ENCODE data around the gene RAD51B.
"Not testable (repeated sequence)": the region's sequence is repeated elsewhere in the genome, so short reads cannot be mapped to it uniquely, and the experiment has no call there.

The RAD51B gene

GRCh38 chr14:68253160-68253780 lies 433.7 kb downstream of the RAD51B start:
- no peak for DNase-seq (ENCODE audit: low read depth)

GRCh38 chr14:68253878-68254528 lies 434.4 kb downstream of the RAD51B start:
- DNase-seq (ENCODE audit: low read depth): no peak

- DNase-seq (ENCODE audit: low read depth): no peak
These were observed 435.3 kb downstream of the RAD51B start for GRCh38 chr14:68254669-68255527.

- DNase-seq (ENCODE audit: low read depth): no peak
These were observed 436.2 kb downstream of the RAD51B start for GRCh38 chr14:68255693-68256178.

- DNase-seq (ENCODE audit: low read depth): no peak
These were observed 438.4 kb downstream of the RAD51B start for GRCh38 chr14:68257969-68258368.

GRCh38 chr14:68258995-68259394 lies 439.4 kb downstream of the RAD51B start:
- not testable (repeated sequence) for DNase-seq (ENCODE audit: low read depth)

- no peak for DNase-seq (ENCODE audit: low read depth)
These were observed 440.5 kb downstream of the RAD51B start for GRCh38 chr14:68260121-68260520.

- no peak for DNase-seq (ENCODE audit: low read depth)
These were observed 441.7 kb downstream of the RAD51B start for GRCh38 chr14:68261092-68261842.

- DNase-seq (ENCODE audit: low read depth): no peak
These were observed 443.0 kb downstream of the RAD51B start for GRCh38 chr14:68262567-68262966.

- no peak for DNase-seq (ENCODE audit: low read depth)
These were observed 444.1 kb downstream of the RAD51B start for GRCh38 chr14:68263563-68264259.

- DNase-seq (ENCODE audit: low read depth): no peak
These were observed 444.6 kb downstream of the RAD51B start for GRCh38 chr14:68264260-68264569.

GRCh38 chr14:68266998-68267397 lies 447.4 kb downstream of the RAD51B start:
- no peak for DNase-seq (ENCODE audit: low read depth)

GRCh38 chr14:68268197-68268596 lies 448.6 kb downstream of the RAD51B start:
- no peak for DNase-seq (ENCODE audit: low read depth)

GRCh38 chr14:68268719-68269118 lies 449.1 kb downstream of the RAD51B start:
- no peak for DNase-seq (ENCODE audit: low read depth)

GRCh38 chr14:68269136-68269927 lies 449.8 kb downstream of the RAD51B start:
- no peak for DNase-seq (ENCODE audit: low read depth)

GRCh38 chr14:68270342-68270741 lies 450.8 kb downstream of the RAD51B start:
- DNase-seq (ENCODE audit: low read depth): no peak

GRCh38 chr14:68271913-68272391 lies 452.4 kb downstream of the RAD51B start:
- no peak for DNase-seq (ENCODE audit: low read depth)

GRCh38 chr14:68273413-68273812 lies 453.8 kb downstream of the RAD51B start:
- DNase-seq (ENCODE audit: low read depth): no peak

GRCh38 chr14:68274725-68275124 lies 455.1 kb downstream of the RAD51B start:
- no peak for DNase-seq (ENCODE audit: low read depth)

GRCh38 chr14:68278576-68279436 lies 459.2 kb downstream of the RAD51B start:
- no peak for DNase-seq (ENCODE audit: low read depth)
